GM19452 (cell line): ENCODE results near the gene PARN.

ENCODE experiments used
- ATAC-seq: cut with Tn5 transposase; IDR thresholded peaks from one replicate; pipeline ENCODE4 v1.9.1; 2021; ENCODE audit not compliant: unreplicated experiment

PARN gene

DNA sequence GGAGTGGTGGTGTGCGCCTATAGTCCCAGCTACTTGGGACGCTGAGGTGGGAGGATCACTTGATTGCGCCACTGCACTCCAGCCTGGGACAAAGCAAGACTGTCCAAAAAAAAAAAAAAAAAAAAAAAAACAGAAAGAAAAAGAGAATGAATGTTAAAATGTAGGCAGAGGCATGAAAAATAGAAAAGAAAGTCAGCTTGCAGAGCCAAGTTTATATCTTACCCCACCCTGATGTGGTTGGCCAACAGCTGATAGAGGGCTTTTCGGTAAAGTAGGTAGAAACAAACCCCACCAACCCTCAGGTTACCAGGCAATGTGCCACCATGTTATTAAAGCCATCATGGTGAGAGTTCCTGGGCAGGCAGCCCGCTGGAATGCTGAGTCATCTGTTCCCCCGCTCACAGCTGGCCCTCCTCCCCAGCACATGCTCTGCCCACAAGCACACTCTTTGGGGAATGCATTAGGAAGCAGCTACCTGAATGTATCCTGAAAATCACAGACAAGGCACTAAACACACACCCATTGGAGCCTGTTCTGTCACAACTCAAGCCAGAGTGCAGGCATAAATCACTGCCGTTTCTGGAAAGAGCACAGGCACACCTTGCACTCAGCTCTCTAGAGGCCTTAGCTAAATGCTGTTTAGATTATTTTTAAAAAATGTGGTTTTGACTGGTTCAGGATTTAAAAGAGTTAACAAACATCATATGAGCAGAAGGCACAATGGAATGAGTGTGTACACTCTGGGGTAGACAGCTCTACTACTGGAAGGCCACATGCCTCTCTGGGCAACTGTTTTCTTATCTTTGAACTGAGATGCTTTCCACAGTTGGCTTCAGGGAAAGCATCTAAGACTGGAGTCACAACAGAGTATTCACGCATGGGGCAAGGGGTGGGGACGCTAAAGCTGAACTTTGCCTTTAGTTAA, 128.5 kb downstream of the PARN start:
- ATAC-seq: no peak

- ATAC-seq: no peak
Measured at GRCh38 chr16:14500791-14501190, 129.3 kb downstream of the PARN start.

- ATAC-seq: no peak
Measured at GRCh38 chr16:14499110-14499509, 130.9 kb downstream of the PARN start.

DNA sequence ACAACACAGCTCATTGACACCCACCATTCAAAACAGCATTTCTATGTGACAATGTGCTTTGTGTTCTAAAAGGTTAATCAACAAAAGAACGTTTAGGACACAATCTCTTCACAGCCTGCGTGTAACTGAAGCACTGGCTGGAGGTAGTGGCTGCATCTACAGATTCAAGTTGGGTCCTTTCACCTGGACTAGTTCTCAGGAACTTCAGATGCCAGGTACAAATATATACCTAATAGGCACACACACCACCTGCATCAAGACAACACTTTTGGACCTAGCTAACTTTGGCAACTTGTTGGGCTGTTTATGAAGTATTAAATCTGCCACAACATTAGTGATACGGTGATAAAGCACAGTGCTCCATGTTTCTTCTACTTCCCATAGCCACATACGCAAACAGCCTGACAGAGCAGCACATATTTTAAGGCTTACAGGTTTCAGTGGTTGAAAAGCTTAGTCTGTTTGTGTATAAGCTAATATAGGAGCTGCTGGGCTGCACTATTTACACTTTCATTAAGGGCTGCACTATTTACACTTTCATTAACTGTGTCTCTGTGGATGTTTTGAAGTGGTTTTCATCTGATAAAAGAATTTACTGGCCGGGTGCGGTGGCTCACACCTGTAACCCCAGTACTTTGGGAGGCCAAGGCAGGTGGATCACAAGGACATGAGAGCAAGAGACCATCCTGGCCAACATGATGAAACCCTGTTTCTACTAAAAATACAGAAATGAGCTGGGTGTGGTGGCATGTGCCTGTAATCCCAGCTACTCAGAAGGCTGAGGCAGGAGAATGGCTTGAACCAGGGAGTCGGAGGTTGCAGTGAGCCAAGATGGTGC, 132.6 kb downstream of the PARN start:
- no peak for ATAC-seq

DNA sequence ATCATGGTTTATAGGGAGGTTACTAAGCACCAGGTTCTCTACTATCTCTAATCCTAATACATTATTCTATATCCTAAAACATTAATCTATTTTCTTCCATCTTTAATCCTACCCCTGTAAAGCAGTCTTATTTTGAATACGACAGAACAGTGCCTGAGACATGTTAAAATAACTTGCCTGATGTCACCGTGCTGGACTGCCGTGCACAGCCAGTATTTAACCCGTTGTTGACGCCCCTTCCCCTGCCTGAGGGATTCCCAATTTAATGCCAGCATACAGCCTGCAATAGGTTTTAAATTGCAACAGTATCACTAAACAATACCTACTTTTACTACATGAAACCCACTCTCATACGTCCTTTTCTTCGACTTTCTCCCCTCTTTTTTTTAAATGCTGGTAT, 133.3 kb downstream of the PARN start:
- no peak for ATAC-seq

- no peak for ATAC-seq
Measured at GRCh38 chr16:14496047-14496770, 133.9 kb downstream of the PARN start.

- no peak for ATAC-seq
Measured at GRCh38 chr16:14495213-14496046, 134.6 kb downstream of the PARN start.

GRCh38 chr16:14494396-14494966, 135.6 kb downstream of the PARN start:
- no peak for ATAC-seq

- no peak for ATAC-seq
Measured at GRCh38 chr16:14493791-14494190, 136.3 kb downstream of the PARN start.

- no peak for ATAC-seq
Measured at GRCh38 chr16:14492614-14493013, 137.4 kb downstream of the PARN start.

GRCh38 chr16:14491861-14492529, 138.1 kb downstream of the PARN start:
- no peak for ATAC-seq

DNA sequence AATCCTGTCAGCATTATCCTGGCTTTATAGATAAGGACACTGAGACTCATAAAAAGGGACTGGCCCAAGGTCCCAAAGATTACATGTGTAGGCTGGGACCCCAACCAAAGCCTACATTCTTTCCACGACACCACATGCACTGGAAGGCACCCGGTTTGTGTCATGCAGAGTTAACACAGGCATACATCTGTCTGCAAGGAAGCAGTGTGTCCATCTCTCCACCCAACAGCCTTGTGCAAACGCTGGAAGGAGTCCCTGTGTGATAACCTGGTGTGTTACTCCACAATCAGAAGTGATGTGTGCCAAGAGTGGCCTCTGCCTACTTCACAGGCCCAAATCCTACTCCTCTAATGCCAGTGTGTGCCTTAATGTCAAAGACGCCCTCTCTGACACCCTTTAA, 139.8 kb downstream of the PARN start:
- ATAC-seq: no peak

- ATAC-seq: no peak
Measured at GRCh38 chr16:14489460-14489859, 140.6 kb downstream of the PARN start.

DNA sequence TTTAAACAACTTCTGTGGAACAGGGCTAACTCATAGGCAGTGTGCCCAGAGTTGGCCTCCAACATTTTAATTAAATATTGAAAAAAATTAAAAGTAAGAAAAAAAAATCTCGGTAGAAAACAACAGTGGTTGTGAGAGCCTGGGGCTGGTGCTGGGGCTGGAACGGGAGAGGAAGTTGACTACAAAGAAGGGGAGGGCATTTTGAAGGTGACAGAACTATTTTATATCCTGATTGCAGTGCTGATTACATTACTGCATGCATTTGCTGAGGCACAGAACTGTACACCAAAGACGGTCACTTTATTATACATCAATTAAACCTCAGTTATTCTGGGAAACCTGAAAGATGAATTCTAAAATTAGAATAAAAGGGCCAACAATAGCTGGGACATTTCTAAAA, 142.5 kb downstream of the PARN start:
- no peak for ATAC-seq

GRCh38 chr16:14486520-14487303, 143.3 kb downstream of the PARN start:
- no peak for ATAC-seq

- ATAC-seq: no peak
Measured at GRCh38 chr16:14485811-14486519, 144.1 kb downstream of the PARN start.

GRCh38 chr16:14485121-14485551, 144.9 kb downstream of the PARN start:
- ATAC-seq: no peak

DNA sequence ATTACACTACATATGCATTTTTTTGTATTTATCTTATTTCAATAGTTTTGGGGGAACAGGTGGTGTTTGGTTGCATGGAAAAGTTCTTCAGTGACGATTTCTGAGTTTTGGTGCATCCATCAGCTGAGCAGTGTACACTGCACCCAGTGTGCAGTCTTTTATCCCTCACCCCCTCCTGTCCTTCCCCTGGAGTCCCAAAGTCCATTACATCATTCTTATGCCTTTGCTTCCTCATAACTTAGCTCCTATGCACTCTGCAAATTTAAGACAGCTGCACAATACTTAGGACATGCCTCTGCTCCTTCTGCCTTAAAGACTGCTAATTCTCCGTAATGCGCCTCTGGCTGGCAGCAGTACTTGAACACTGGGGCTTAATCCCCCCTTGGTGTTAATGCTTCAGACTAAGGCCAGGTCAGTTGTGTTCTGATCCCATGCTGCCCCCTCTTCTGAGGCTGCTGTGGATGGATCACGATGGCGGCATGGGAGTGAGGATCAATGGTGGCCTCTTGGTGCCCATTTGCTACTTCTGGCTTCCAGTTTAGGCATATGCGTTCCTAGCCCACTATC, 146.2 kb downstream of the PARN start:
- ATAC-seq: no peak
